Ascending aorta (tissue), 2 donors: ENCODE data around the gene HAND1. TPM values are rescaled to one million over a fixed set of nuclear protein-coding genes. Genes with fewer than 3 reads are reported as not detected.
A peak's percentile ranks its signal among the peaks of the same experiment; 100 is the strongest.

Experiments used
- DNase-seq, 2 donors: peaks; one replicate each; pipeline ENCODE4 v3.0.0-alpha.2; 2019; ENCODE audit warnings: low spot score in 2 of 2
- H3K27ac ChIP-seq, 2 donors: fragments of 200-600 bp; sonication (generic); one replicate each; pipeline ENCODE4 v1.5.1; 2016 to 2017; ENCODE audit warnings: mild to moderate bottlenecking in 1 of 2
- H3K27me3 ChIP-seq: fragments of 200-600 bp; sonication (generic); one replicate; pipeline ENCODE4 v1.5.1; 2017
- H3K36me3 ChIP-seq, 2 donors: fragments of 200-600 bp; sonication (generic); one replicate each; pipeline ENCODE4 v1.5.1; 2016
- H3K4me1 ChIP-seq, 2 donors: fragments of 200-600 bp; sonication (generic); one replicate each; pipeline ENCODE4 v1.5.1; 2016 to 2017; ENCODE audit warnings: mild to moderate bottlenecking in 1 of 2
- H3K4me3 ChIP-seq, 2 donors: fragments of 200-600 bp; sonication (generic); one replicate each; pipeline ENCODE4 v1.5.1; 2016 to 2017; ENCODE audit warnings: mild to moderate bottlenecking in 1 of 2
- H3K9me3 ChIP-seq, 2 donors: fragments of 200-600 bp; sonication (generic); one replicate each; pipeline ENCODE4 v1.5.1; 2016
- intact Hi-C: fragments of 100-400 bp; cut with DNase I; formaldehyde crosslinking; loops from one replicate; pipeline ENCODE4 v1.15.1; 2023
- total RNA-seq: library from RNA; depleted of rRNA; stranded (reverse); fragments of >200 nt; gene quantifications from one replicate; pipeline ENCODE4 v1.1.0, GENCODE V29; 2016
- TF ChIP-seq, protein P1 (sequence below), 3 experiments: fragments of 200-600 bp in 2 of 3; fragments of 450-650 bp in 1 of 3; sonication (generic) in 2 of 3; IDR thresholded peaks; one replicate each; pipeline ENCODE4 v1.5.1; 2016 to 2019; ENCODE audit warnings: antibody characterized with exemption in 3 of 3, mild to moderate bottlenecking in 1 of 3, moderate library complexity in 1 of 3

Gene HAND1
- total RNA-seq, 1 donor from 2014 or later, result not detected

DNA sequence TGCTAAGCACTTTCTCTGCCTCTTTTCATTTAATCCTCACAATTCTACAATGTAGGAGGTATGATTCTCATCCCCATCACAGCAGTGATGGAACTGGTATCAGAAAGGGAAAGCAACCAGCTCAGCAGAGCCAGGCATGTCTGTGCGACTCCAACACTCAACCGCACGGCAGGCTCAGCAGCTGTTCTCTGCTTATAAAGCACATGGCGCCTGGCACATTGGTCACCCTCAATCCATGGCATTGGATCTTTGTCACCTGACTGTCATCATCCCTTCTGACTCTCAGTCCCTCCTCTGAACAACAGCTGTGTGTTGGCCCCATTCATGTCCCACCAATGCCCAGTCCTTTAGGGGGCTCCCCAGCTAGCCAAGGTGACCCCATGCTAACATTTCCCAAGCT lies 45.1 kb upstream of the HAND1 start:
- TF ChIP-seq, protein P1, sequence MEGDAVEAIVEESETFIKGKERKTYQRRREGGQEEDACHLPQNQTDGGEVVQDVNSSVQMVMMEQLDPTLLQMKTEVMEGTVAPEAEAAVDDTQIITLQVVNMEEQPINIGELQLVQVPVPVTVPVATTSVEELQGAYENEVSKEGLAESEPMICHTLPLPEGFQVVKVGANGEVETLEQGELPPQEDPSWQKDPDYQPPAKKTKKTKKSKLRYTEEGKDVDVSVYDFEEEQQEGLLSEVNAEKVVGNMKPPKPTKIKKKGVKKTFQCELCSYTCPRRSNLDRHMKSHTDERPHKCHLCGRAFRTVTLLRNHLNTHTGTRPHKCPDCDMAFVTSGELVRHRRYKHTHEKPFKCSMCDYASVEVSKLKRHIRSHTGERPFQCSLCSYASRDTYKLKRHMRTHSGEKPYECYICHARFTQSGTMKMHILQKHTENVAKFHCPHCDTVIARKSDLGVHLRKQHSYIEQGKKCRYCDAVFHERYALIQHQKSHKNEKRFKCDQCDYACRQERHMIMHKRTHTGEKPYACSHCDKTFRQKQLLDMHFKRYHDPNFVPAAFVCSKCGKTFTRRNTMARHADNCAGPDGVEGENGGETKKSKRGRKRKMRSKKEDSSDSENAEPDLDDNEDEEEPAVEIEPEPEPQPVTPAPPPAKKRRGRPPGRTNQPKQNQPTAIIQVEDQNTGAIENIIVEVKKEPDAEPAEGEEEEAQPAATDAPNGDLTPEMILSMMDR (IDR thresholded peaks at IDR 0.05), result no peak
- no peak overlapping the region for H3K4me3 ChIP-seq
- H3K4me1 ChIP-seq, result no peaks in the 10 kb centered on the region
- intact Hi-C loops, result no loop called here
- no peaks in the 10 kb centered on the region for H3K9me3 ChIP-seq
- no peak for DNase-seq
- peaks cover 5% of the 10 kb centered on the region for H3K27me3 ChIP-seq
- peak overlapping the region in 1 of 2 donors; percentile 15 for H3K27ac ChIP-seq
- H3K36me3 ChIP-seq, result no peaks in the 10 kb centered on the region

DNA sequence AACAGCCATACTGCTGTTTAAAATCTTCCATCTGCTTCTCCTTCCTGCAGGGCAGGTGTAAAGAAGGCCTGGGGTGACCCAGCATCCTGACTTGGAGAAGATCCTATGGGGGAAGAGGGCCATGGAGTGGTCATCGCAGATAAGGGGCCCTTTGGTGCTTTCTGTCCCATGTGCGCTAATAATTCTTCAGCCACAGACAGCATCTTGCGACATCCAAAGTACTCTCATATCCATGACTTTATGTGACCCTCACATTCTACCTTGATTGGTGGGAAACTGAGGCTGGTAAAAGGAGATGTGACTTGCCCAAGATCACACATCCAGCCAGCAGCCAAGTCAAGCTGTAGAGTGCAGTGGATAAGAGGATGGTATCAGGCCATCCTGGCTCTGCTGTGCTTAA lies 44.3 kb upstream of the HAND1 start:
- no peaks in the 10 kb centered on the region for H3K4me1 ChIP-seq
- DNase-seq, result no peak
- H3K27me3 ChIP-seq, result peaks cover 5% of the 10 kb centered on the region
- intact Hi-C loops, result no loop called here
- H3K27ac ChIP-seq, result no peak overlapping the region
- TF ChIP-seq, protein P1 (IDR thresholded peaks at IDR 0.05), result no peak
- no peak overlapping the region for H3K4me3 ChIP-seq
- no peaks in the 10 kb centered on the region for H3K36me3 ChIP-seq
- H3K9me3 ChIP-seq, result no peaks in the 10 kb centered on the region

DNA sequence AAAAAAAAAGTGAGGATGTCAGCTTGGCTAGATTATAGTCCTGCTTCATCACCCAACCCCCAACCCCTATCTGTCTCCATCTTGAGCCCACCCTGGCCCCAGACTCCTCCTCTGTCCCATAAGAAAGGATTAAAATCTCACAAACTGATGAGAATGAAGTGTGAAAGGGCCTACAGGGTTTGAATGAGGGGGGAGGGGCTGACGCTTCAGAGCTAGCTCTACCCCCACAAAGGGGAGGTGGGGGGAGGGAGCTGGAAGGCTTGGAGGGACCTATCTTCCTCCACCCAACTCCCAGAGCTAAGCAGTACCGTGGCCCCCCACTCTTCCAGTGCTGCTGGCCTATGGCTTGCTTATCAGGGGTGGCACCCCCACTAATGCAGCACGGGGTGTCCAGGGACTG lies 43.7 kb upstream of the HAND1 start:
- intact Hi-C loops, result no loop called here
- DNase-seq, result no peak
- H3K36me3 ChIP-seq, result no peaks in the 10 kb centered on the region
- no peaks in the 10 kb centered on the region for H3K4me1 ChIP-seq
- TF ChIP-seq, protein P1 (IDR thresholded peaks at IDR 0.05), result no peak
- peaks cover 5% of the 10 kb centered on the region for H3K27me3 ChIP-seq
- H3K4me3 ChIP-seq, result no peak overlapping the region
- H3K9me3 ChIP-seq, result no peaks in the 10 kb centered on the region
- H3K27ac ChIP-seq, result no peak overlapping the region

DNA sequence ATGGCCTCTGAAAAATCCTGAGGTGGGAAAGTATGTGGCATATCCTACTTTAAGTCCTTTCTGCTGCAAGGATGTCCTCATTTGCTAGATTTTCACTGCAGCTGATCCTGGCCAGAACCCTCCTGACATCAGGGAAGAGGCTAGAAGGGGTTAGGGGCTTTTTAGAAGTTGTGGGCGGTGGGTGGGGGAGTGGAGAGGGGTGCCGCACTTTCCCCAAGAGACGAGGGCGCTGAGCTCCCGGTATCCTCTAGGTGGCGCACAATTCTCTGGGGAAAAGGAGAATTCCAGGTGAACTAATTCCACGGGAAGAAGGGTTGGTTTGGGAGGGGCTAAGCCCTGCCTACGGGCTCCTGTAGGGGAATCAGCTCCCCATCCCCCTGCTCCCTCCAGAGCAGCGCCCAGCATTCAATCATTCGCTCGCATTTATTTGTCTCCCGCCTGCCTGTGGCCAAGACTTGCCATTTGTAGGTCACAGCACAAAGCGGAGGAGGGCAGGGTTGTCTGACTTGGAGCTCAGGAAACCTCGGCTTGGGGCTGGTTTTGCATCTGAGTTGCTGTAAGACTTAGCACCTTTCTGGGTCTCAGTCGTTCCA lies 42.9 kb upstream of the HAND1 start:
- TF ChIP-seq, protein P1 (IDR thresholded peaks at IDR 0.05), result peak in 2 of 3 experiments; percentile 18 to 48
- H3K4me1 ChIP-seq, result no peaks in the 10 kb centered on the region
- H3K36me3 ChIP-seq, result no peaks in the 10 kb centered on the region
- no peak overlapping the region for H3K27ac ChIP-seq
- H3K27me3 ChIP-seq, result peaks cover 5% of the 10 kb centered on the region
- H3K4me3 ChIP-seq, result no peak overlapping the region
- intact Hi-C loops, result no loop called here
- no peaks in the 10 kb centered on the region for H3K9me3 ChIP-seq
- DNase-seq, result no peak

DNA sequence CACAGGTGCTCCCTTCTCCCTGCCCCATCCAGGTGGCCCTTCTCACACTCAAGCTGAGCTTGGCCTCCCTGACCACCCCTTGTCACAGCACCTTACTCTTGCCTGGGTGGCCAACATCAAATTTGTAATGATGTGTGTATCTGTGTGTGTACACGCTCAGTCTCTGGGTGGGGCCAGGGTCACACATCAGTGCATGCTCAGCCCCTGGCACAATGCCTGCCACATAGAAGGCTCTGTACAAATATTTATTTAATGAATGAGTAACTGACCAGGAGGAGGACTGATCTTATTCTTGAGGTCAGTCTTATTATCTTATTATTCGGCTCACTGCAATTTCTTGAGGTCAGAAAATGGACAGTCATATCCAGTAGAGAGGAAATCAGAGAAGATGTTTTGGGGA lies 41.3 kb upstream of the HAND1 start:
- intact Hi-C loops, result no loop called here
- Histone ChIP-seq H3K4me1 (no peaks in the 10 kb centered on the region), H3K27ac (no peak overlapping the region), H3K9me3 (no peaks in the 10 kb centered on the region), H3K4me3 (no peak overlapping the region), H3K27me3 (peaks cover 5% of the 10 kb centered on the region), H3K36me3 (no peaks in the 10 kb centered on the region)
- no peak for DNase-seq
- TF ChIP-seq, protein P1 (IDR thresholded peaks at IDR 0.05), result no peak

DNA sequence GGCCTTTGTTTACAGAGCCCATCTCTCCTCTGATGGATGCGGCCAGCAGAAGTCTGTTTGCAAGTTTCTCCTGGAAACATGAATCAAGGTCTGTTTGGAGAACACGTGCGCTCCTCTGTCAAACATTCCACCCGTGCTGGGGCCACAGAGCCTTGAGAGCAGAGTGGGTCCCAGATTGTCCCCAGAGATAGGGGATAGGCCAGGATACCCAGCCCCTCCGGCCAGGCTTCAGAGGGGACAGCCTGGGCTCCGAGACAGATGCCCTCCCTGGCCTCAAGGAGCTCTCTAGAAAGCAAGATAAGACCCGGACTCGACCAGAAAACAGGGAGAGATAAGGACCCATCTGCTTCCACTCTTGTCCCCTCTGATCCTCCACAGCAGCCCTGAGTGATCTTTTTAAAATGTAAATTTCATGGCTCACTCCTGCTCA lies 40.4 kb upstream of the HAND1 start:
- intact Hi-C loops, result no loop called here
- no peak for DNase-seq
- Histone ChIP-seq H3K9me3 (no peaks in the 10 kb centered on the region), H3K36me3 (no peaks in the 10 kb centered on the region), H3K4me3 (no peak overlapping the region), H3K27me3 (peaks cover 5% of the 10 kb centered on the region), H3K27ac (no peak overlapping the region), H3K4me1 (no peaks in the 10 kb centered on the region)
- TF ChIP-seq, protein P1 (IDR thresholded peaks at IDR 0.05), result no peak
